ENCODE data around the gene ADTRP. TPM values are rescaled to one million over a fixed set of nuclear protein-coding genes. Genes with fewer than 3 reads are reported as not detected.

Gene ADTRP
- total RNA-seq, 2 experiments from 2014 or later = 24.1 to 26.1 TPM

DNA sequence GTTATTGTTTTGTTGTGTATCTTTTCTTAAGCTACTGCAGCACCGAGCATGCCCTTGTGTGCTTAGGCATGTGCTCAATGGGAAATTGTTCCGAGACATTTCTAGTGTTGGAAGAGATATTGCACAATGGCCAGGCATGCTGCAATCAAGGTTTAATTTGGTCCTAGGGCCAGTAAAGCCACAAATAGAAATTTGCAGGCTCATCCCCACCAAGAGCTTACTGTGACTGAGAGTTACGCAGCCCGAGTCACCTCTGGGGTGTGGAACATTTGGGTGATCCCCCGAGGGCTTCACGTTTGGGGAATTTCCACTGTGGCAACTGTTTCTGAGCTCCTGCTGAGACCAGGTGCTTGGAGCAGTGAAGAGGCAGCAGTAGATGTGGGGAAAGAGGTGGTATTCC is 65.8 kb downstream of the ADTRP start:
- CTCF ChIA-PET = interaction anchor here (0.9 to 2.6 kb wide), 6 partner anchors 10 to 577 kb away, joined by 3 to 16 read pairs (median 5); partner anchors contain the start of gene EDN1
- DNase-seq = peak; percentile 75
- Mint-ChIP-seq H3K4me3 (peak overlapping the region; percentile 20), H3K4me1 (ENCODE audit: low read depth) (peaks cover 75% of the 10 kb centered on the region), H3K27me3 (no peaks in the 10 kb centered on the region), H3K9me3 (peaks cover 4% of the 10 kb centered on the region), H3K36me3 (peaks cover 31% of the 10 kb centered on the region), H3K27ac (peak overlapping the region; percentile 97)
- intact Hi-C loops (cut with micrococcal nuclease) = loop anchor here (1.0 to 10.0 kb wide), 12 partner anchors 20 to 520 kb away; partner anchors contain the start of gene NEDD9
- POLR2A ChIA-PET = interaction anchor here (0.8 to 6.1 kb wide), 8 partner anchors 11 to 346 kb away, joined by 3 to 75 read pairs (median 35); partner anchors contain the start of gene HIVEP1

DNA sequence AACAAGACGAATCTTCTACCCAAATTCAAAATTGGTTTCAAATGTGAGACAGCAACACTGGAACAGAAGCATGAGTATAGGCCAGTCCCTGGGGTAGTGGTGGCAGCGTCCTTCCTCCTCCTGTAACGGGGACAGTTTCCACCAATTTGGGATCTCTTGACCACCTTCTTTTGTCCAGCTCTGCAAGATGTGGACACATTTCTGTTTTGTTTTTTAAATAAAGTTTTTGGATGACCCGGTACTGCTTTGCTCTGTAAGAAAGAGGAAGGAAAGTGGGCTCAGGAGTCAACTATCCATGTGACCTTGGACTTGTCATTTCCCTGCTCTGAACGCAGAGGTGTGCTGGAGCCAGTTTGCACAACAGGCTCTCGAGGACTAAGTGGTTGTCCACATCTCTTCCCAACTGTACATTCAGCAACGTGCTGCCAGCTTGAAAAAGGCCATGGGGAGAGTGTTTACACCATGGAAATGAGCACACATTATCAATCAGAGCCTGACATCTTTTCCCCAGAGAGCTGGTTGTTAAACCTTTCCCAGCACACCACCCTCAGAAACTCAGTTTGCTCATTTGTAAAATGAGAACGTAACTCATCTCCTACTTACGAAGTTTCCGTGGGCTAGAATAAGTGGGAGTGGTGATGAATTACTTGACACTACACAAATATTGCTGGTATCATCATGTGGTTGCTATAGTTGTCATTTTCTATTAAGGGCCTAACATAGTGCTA is 66.5 kb downstream of the ADTRP start:
- H3K4me3 Mint-ChIP-seq = peak overlapping the region; percentile 68
- peak overlapping the region; percentile 97 for H3K27ac Mint-ChIP-seq
- intact Hi-C loops (cut with micrococcal nuclease) = loop anchor here (1.0 to 10.0 kb wide), 15 partner anchors 17 to 873 kb away; partner anchors contain the start of genes MAK and NEDD9
- peaks cover 4% of the 10 kb centered on the region for H3K9me3 Mint-ChIP-seq
- peaks cover 26% of the 10 kb centered on the region for H3K36me3 Mint-ChIP-seq
- ChIA-PET CTCF (interaction anchor here (0.9 to 2.6 kb wide), 7 partner anchors 10 to 298 kb away, joined by 3 to 16 read pairs (median 4); no protein-coding TSS in a partner anchor), POLR2A (interaction anchor here (0.8 to 6.1 kb wide), 16 partner anchors 11 to 354 kb away, joined by 3 to 75 read pairs (median 6); partner anchors contain the start of gene HIVEP1)
- no peaks in the 10 kb centered on the region for H3K27me3 Mint-ChIP-seq
- DNase-seq = peak; percentile 44
- peaks cover 72% of the 10 kb centered on the region for H3K4me1 Mint-ChIP-seq (ENCODE audit: low read depth)

DNA sequence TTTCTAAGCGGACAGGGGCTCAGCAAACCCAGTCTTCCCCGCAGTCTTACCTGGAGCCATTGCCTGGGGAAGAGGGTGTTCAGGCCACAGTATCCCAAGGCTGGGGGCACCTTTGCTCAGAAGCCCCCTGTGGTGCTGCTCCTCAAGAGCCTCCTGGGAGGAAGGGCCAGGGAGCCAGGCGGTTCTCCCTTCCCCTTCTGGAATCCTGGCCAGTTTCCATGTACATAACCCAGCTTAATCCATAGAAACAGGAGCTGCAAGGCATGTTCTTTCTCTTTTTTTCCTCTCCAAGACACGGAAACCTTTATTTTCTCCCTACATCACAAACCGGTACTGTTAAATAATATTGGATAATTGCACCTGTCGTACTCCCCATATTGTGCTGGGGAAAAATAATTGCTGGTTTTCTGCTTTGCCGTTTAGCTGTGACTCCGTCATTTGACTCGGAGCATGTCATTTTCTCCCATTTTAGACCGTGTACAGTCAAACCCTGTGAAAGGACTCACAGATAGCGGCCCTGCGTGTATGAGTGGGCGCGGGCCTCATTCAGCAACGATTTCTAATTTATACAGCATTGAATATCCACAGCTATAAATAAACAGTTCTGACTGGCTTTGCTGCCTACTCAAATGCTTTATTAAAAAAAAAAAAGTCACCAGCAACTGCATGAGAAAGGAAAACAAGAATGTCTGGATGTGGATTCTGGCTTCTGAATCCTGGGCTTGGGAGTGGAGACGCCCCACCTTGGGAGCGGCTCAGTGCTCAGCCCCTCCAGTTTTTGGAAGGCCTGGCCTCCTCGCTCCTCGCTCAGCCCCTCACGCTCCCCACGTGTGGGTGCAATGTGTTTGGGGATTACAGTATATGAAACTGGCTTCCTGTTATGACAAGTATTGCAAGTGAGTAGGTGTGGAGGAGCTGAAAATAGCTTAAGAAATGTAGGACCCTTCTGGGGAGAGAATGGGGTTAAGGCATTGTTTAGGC is 67.3 kb downstream of the ADTRP start:
- CTCF ChIA-PET = interaction anchor here (0.9 to 2.6 kb wide), 7 partner anchors 11 to 523 kb away, joined by 3 to 16 read pairs (median 3); no protein-coding TSS in a partner anchor
- Mint-ChIP-seq H3K4me3 (peak overlapping the region; percentile 68), H3K9me3 (peaks cover 4% of the 10 kb centered on the region), H3K4me1 (ENCODE audit: low read depth) (peaks cover 72% of the 10 kb centered on the region), H3K27me3 (no peaks in the 10 kb centered on the region), H3K27ac (peak overlapping the region; percentile 97), H3K36me3 (peaks cover 25% of the 10 kb centered on the region)
- POLR2A ChIA-PET = interaction anchor here (0.9 to 6.1 kb wide), 14 partner anchors 12 to 354 kb away, joined by 3 to 75 read pairs (median 6); partner anchors contain the start of gene HIVEP1
- intact Hi-C loops (cut with micrococcal nuclease) = loop anchor here (2.0 to 10.0 kb wide), 9 partner anchors 18 to 872 kb away; partner anchors contain the start of genes MAK and NEDD9
- peak; percentile 83 for DNase-seq

DNA sequence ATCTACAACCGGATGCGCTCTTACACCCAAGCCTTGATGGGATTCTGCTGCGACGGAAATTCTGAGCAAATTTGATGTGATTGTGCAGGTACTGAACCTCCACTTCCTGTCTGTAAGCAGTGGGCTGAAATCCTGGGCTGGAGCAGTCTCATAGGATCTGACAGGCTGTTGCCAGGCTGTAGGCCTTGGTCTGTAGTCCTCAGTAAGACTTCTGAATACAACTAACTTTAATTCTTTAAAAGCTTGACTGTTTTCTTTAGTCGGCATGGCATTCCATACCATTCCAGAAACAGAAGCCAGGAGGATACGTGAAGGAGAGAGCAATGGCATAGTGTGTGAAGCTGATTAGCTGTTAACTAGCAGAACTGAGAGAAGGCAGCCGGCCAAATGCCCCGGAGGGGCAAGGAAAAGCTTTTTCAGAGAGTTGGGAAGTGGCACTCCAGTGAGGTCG is 68.3 kb downstream of the ADTRP start:
- H3K9me3 Mint-ChIP-seq = peaks cover 4% of the 10 kb centered on the region
- H3K27me3 Mint-ChIP-seq = no peaks in the 10 kb centered on the region
- ChIA-PET CTCF (interaction anchor here (1.0 to 1.4 kb wide), 2 partner anchors 11 to 524 kb away, joined by 3 read pairs; no protein-coding TSS in a partner anchor), POLR2A (interaction anchor here (0.8 to 6.1 kb wide), 7 partner anchors 13 to 355 kb away, joined by 3 to 75 read pairs (median 64); partner anchors contain the start of gene HIVEP1)
- H3K4me1 Mint-ChIP-seq (ENCODE audit: low read depth) = peaks cover 66% of the 10 kb centered on the region
- peaks cover 23% of the 10 kb centered on the region for H3K36me3 Mint-ChIP-seq
- intact Hi-C loops (cut with micrococcal nuclease) = loop anchor here (1.0 to 10.0 kb wide), 10 partner anchors 18 to 872 kb away; partner anchors contain the start of genes MAK and NEDD9
- H3K27ac Mint-ChIP-seq = peak overlapping the region; percentile 97
- peak overlapping the region; percentile 68 for H3K4me3 Mint-ChIP-seq
- DNase-seq = peak; percentile 79

DNA sequence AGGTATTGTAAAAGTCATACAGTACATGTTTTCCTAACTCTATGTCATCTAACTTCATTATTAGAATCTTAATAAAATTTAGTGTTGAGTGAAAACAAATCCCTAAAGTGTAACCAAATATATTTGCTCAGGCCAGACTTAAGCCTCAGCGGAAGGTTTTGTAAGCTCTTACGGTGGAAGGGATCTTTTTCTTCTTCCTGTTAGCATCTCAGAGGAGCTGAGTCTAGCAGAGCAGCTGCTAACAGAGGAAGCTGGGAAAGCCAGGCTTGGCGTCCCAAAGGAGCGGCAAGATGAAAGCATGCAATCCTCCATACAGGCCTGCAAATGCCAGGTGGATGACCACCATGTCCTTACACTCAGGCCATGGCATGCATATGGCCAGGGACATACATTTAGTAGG is 72.4 kb downstream of the ADTRP start:
- Mint-ChIP-seq H3K27me3 (no peaks in the 10 kb centered on the region), H3K27ac (no peak overlapping the region), H3K9me3 (peaks cover 4% of the 10 kb centered on the region), H3K36me3 (peaks cover 10% of the 10 kb centered on the region), H3K4me1 (ENCODE audit: low read depth) (peaks cover 36% of the 10 kb centered on the region), H3K4me3 (no peak overlapping the region)
- ChIA-PET POLR2A (no interaction called here), CTCF (no interaction called here)
- no peak for DNase-seq
- intact Hi-C loops (cut with micrococcal nuclease) = no loop called here

DNA sequence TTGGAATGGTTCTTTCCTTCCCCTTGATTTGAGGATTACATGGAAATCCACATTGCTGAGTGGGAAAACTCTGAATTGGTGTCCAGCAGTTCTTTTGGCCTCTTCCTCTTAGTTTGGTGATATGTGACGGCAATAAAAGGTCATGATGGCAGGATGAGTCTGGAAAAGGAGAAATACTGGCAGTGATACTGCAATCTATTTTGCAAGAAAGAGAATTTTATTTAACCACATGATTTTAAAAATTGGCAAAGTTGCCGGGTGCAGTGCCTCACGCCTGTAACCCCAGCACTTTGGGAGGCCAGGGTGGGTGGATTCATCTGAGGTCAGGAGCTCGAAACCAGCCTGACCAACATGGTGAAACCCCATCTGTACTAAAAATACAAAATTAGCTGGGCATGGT is 73.1 kb downstream of the ADTRP start:
- CTCF ChIA-PET = interaction anchor here (1.0 kb wide), 1 partner anchor 49 kb away, joined by 4 read pairs; no protein-coding TSS in a partner anchor
- Mint-ChIP-seq H3K9me3 (peaks cover 4% of the 10 kb centered on the region), H3K36me3 (peaks cover 7% of the 10 kb centered on the region), H3K27me3 (no peaks in the 10 kb centered on the region), H3K4me1 (ENCODE audit: low read depth) (peaks cover 29% of the 10 kb centered on the region), H3K4me3 (no peak overlapping the region), H3K27ac (no peak overlapping the region)
- no peak for DNase-seq
- POLR2A ChIA-PET = no interaction called here
- intact Hi-C loops (cut with micrococcal nuclease) = no loop called here

DNA sequence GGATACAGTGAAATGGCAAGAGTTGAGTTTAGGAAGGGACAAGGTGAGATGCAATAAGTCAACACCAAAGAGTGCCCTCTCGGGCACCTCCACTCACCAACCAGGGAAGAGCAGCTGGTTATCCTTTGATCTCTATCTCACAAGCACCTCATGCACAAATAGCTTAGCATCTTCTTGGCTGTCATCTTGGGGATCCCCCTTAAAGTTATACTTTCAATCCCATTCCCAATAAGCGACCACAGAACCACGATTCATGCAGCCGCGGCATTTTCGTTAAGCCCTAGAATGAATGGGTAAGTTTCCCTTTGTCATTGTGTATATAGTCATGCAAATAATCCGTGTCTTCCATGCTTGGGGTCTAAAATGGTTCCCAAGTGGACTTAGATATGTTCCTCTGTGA is 73.5 kb downstream of the ADTRP start:
- intact Hi-C loops (cut with micrococcal nuclease) = no loop called here
- peaks cover 4% of the 10 kb centered on the region for H3K9me3 Mint-ChIP-seq
- peaks cover 4% of the 10 kb centered on the region for H3K36me3 Mint-ChIP-seq
- peak; percentile 67 for DNase-seq
- H3K27me3 Mint-ChIP-seq = no peaks in the 10 kb centered on the region
- H3K27ac Mint-ChIP-seq = no peak overlapping the region
- POLR2A ChIA-PET = no interaction called here
- H3K4me3 Mint-ChIP-seq = no peak overlapping the region
- CTCF ChIA-PET = interaction anchor here (0.6 to 1.0 kb wide), 2 partner anchors 49 to 352 kb away, joined by 3 to 4 read pairs; no protein-coding TSS in a partner anchor
- H3K4me1 Mint-ChIP-seq (ENCODE audit: low read depth) = peaks cover 25% of the 10 kb centered on the region

DNA sequence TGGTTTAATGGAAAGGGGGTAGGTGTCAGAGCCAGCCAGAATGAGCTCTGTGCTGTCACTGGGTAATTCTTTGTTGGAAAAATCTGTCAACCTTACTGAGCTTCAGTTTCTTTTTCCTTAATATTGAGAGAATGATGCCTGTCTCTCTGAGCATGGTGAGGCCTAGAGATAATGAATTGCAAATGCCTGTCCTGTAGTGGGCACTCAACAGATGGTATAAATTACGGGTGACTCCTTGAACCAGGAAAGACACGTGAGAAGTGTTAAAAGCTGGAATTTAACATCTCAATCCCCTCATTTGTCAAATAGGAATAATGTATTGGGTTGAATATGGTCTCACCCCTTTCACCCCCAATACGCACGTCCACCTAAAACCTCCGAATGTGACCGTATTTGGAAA is 74.9 kb downstream of the ADTRP start:
- Mint-ChIP-seq H3K27ac (no peak overlapping the region), H3K4me1 (ENCODE audit: low read depth) (peaks cover 15% of the 10 kb centered on the region), H3K4me3 (no peak overlapping the region), H3K9me3 (no peaks in the 10 kb centered on the region), H3K36me3 (no peaks in the 10 kb centered on the region), H3K27me3 (no peaks in the 10 kb centered on the region)
- ChIA-PET POLR2A (no interaction called here), CTCF (interaction anchor here (1.0 kb wide), 1 partner anchor 10 kb away, joined by 3 read pairs; no protein-coding TSS in a partner anchor)
- intact Hi-C loops (cut with micrococcal nuclease) = no loop called here
- DNase-seq = no peak

DNA sequence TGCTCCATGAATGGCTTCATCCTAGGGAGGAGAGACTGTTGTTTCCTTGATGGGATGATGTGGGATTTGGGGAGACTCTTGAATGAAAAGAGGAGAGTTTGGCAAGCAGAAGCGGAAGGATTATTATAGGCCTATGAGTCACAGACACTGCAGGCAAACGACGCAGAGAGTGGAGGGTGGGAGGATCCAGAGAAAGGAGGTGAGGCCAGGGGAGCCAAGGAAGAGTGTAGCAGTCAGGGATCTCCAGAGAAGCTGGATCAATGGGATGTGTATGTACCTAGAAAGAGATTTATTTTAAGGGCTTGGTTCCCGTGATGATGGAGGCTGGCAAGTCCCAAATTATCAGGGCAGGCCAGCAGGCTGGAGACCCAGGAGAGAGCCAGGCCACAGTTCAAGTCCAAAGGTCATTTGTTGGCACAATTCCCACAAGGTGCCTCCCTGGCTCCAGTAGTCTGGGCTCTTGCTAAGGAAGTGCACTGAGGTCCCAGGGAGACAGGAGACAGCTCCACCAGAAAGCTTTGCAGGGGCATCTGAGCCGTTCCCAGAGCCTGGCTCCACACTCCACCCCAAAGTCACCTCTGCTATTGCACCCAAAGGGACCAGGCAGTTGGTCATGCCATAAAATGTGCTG is 76.0 kb downstream of the ADTRP start:
- ChIA-PET CTCF (interaction anchor here (1.3 kb wide), 2 partner anchors 47 to 311 kb away, joined by 5 to 8 read pairs; no protein-coding TSS in a partner anchor), POLR2A (no interaction called here)
- intact Hi-C loops (cut with micrococcal nuclease) = no loop called here
- no peak for DNase-seq
- H3K27me3 Mint-ChIP-seq = no peaks in the 10 kb centered on the region
- no peak overlapping the region for H3K4me3 Mint-ChIP-seq
- H3K4me1 Mint-ChIP-seq (ENCODE audit: low read depth) = peaks cover 13% of the 10 kb centered on the region
- H3K36me3 Mint-ChIP-seq = no peaks in the 10 kb centered on the region
- H3K9me3 Mint-ChIP-seq = no peaks in the 10 kb centered on the region
- H3K27ac Mint-ChIP-seq = no peak overlapping the region

DNA sequence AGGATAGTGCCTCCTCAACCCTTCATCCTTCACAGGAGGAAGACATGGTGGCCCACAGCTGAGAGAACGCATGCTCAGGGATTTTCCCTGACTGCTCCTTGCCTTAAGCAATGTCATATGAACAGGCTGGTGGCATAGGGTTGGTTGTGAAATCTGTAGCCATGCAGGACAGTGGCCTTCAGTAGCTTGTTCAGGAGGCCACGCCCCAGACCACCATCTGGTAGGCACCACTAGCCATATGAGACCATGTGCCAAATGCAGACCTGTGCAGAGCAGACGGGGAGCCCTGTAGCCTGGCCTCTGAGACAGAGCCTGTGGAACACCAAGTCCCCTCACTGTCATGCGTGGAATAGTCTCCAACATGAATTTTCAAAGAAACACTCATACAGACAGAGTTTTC is 76.5 kb downstream of the ADTRP start:
- ChIA-PET POLR2A (no interaction called here), CTCF (interaction anchor here (0.6 to 1.3 kb wide), 3 partner anchors 46 to 805 kb away, joined by 3 to 8 read pairs (median 5); no protein-coding TSS in a partner anchor)
- Mint-ChIP-seq H3K27ac (no peak overlapping the region), H3K9me3 (no peaks in the 10 kb centered on the region), H3K36me3 (no peaks in the 10 kb centered on the region), H3K4me3 (no peak overlapping the region), H3K27me3 (no peaks in the 10 kb centered on the region), H3K4me1 (ENCODE audit: low read depth) (peaks cover 13% of the 10 kb centered on the region)
- intact Hi-C loops (cut with micrococcal nuclease) = no loop called here
- no peak for DNase-seq

DNA sequence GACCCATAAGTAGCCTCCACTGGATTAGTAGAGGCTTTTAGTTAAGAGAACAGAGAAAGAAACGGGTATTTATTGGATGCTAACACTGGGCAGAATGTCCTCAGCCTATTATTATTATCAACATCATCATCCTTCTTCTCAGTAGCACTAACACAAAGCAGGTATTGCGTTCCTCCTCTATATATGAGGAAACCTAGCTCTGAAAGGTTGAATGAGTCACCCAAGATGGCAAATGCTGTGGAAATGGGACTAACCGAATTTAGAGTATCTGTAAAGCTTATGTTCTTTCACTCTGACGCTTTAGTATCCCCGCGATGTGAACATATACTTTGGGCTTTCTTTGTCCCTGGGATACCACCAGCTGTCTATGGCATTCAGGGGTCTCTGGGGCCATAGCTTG is 77.0 kb downstream of the ADTRP start:
- no peak overlapping the region for H3K27ac Mint-ChIP-seq
- CTCF ChIA-PET = interaction anchor here (0.6 to 1.3 kb wide), 4 partner anchors 46 to 806 kb away, joined by 3 to 8 read pairs (median 4); no protein-coding TSS in a partner anchor
- no peaks in the 10 kb centered on the region for H3K27me3 Mint-ChIP-seq
- intact Hi-C loops (cut with micrococcal nuclease) = no loop called here
- DNase-seq = no peak
- H3K4me3 Mint-ChIP-seq = no peak overlapping the region
- H3K9me3 Mint-ChIP-seq = no peaks in the 10 kb centered on the region
- no peaks in the 10 kb centered on the region for H3K36me3 Mint-ChIP-seq
- POLR2A ChIA-PET = no interaction called here
- H3K4me1 Mint-ChIP-seq (ENCODE audit: low read depth) = peaks cover 13% of the 10 kb centered on the region

All from activated CD4-positive, alpha-beta memory T cell treated with anti-CD3 and anti-CD28 coated beads for 36 hours (primary cell).